ENCODE data around the gene ZNF497. TPM values are rescaled to one million over a fixed set of nuclear protein-coding genes. Genes with fewer than 3 reads are reported as not detected.

The ZNF497 gene
- total RNA-seq, 1 experiment from 2014 or later, result 2.4 TPM

- no peaks in the 10 kb centered on the region for H3K9me3 Mint-ChIP-seq
- Histone ChIP-seq H3K9me3 (ENCODE audit: control insufficient read depth, low read depth, low read length) (no peaks in the 10 kb centered on the region), H3K23ac (ENCODE audit: insufficient read length, low read depth, low read length) (no peak within 1 kb of the TSS), H2AK5ac (ENCODE audit: insufficient read length, low read length) (no peak within 1 kb of the TSS), H4K8ac (replicated peaks; ENCODE audit: insufficient read length, low read depth, low read length) (no peak within 1 kb of the TSS), H2BK120ac (ENCODE audit: low read depth, low read length, poor library complexity, severe bottlenecking) (no peak within 1 kb of the TSS), H2BK5ac (ENCODE audit: insufficient read length, low read length) (no peak within 1 kb of the TSS), H4K5ac (ENCODE audit: insufficient read length, low read depth, low read length) (no peak within 1 kb of the TSS), H3K27me3 (ENCODE audit: insufficient read depth, low read length) (no peaks in the 10 kb centered on the region), H3K14ac (ENCODE audit: insufficient read depth, low read length) (peak within 1 kb of the TSS; percentile 16; the same call in 1 of the 2 replicates), H3K18ac (ENCODE audit: insufficient read length, low read depth, low read length) (peak within 1 kb of the TSS; percentile 7), H2AFZ (ENCODE audit: low read length) (no peak within 1 kb of the TSS), H3T11ph (ENCODE audit: low read length) (no peak within 1 kb of the TSS), H3K79me2 (ENCODE audit: insufficient read depth, low read length) (no peaks in the 10 kb centered on the region), H3K4me2 (ENCODE audit: insufficient read depth, insufficient read length, low read length) (peak within 1 kb of the TSS; percentile 98), H3K4ac (ENCODE audit: low read depth, low read length) (no peak within 1 kb of the TSS), H4K91ac (ENCODE audit: insufficient read length, low read depth, low read length) (no peak within 1 kb of the TSS), H3K79me1 (ENCODE audit: insufficient read depth, low read depth, low read length, poor library complexity, severe bottlenecking) (no peaks in the 10 kb centered on the region), H3K4me1 (ENCODE audit: insufficient read depth, low read length) (peaks cover 3% of the 10 kb centered on the region; the same call in 1 of the 2 replicates), H2BK15ac (ENCODE audit: low read depth, low read length) (no peak within 1 kb of the TSS), H3K56ac (ENCODE audit: insufficient read length, low read depth, low read length) (no peak within 1 kb of the TSS), H3K27ac (ENCODE audit: insufficient read length, low read depth, low read length) (no peak within 1 kb of the TSS), H3K23me2 (ENCODE audit: insufficient read length, low read depth, low read length, poor library complexity, severe bottlenecking) (peaks cover 10% of the 10 kb centered on the region), H3K9ac (ENCODE audit: extremely low read depth, insufficient read length, low read length) (peak within 1 kb of the TSS; percentile 53), H2BK12ac (ENCODE audit: insufficient read length, low read depth, low read length) (no peak within 1 kb of the TSS), H2BK20ac (ENCODE audit: low read depth, low read length, poor library complexity, severe bottlenecking) (no peak within 1 kb of the TSS), H4K20me1 (ENCODE audit: control insufficient read depth, insufficient read depth, insufficient read length) (no peaks in the 10 kb centered on the region)
- H3K27me3 Mint-ChIP-seq (ENCODE audit: low read depth), result no peaks in the 10 kb centered on the region
- H3K36me3 Mint-ChIP-seq (ENCODE audit: insufficient read depth in 1 of 3, low read depth in 3 of 3), result no peaks in the 10 kb centered on the region
- H3K4me1 Mint-ChIP-seq, result peaks cover 13 to 17% of the 10 kb centered on the region in 2 experiments
- peak within 1 kb of the TSS in 2 of 3 experiments; percentile 69 to 87; a peak in 5 of 7 replicates for H3K27ac Mint-ChIP-seq
- DNase-seq, result peak; percentile 100
- no peak for TF ChIP-seq CTCF (conservative IDR thresholded peaks at IDR 0.05)
- peak within 1 kb of the TSS; percentile 82 to 86 for H3K4me3 Mint-ChIP-seq
- no CpG with 5 or more reads among the region's 83 CpGs for WGBS (ENCODE audit: extremely low coverage, insufficient read length, low lambda C conversion rate)
Observed at GRCh38 chr19:58380662-58381459, 18.3 kb upstream of the ZNF497 start, which contains the start of gene ZNF837. Gene ZNF837 (minus strand): TSS chr19:58381030. CDS start chr19:58369332, 11,698 bp downstream.
